Measurements from ENCODE around the gene PHACTR1.

- TF ChIP-seq POLR2A (IDR thresholded peaks at IDR 0.05) = no peak
- TF ChIP-seq, protein P1, sequence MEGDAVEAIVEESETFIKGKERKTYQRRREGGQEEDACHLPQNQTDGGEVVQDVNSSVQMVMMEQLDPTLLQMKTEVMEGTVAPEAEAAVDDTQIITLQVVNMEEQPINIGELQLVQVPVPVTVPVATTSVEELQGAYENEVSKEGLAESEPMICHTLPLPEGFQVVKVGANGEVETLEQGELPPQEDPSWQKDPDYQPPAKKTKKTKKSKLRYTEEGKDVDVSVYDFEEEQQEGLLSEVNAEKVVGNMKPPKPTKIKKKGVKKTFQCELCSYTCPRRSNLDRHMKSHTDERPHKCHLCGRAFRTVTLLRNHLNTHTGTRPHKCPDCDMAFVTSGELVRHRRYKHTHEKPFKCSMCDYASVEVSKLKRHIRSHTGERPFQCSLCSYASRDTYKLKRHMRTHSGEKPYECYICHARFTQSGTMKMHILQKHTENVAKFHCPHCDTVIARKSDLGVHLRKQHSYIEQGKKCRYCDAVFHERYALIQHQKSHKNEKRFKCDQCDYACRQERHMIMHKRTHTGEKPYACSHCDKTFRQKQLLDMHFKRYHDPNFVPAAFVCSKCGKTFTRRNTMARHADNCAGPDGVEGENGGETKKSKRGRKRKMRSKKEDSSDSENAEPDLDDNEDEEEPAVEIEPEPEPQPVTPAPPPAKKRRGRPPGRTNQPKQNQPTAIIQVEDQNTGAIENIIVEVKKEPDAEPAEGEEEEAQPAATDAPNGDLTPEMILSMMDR (IDR thresholded peaks at IDR 0.05) = no peak
These were observed 313.8 kb downstream of the PHACTR1 start for GRCh38 chr6:13030396-13030795.
